H9 (cell line): ENCODE results near the gene TFF2. TPM values are rescaled to one million over a fixed set of nuclear protein-coding genes. Genes with fewer than 3 reads are reported as not detected.

Experiments
- DNase-seq: peaks from one replicate; pipeline ENCODE4 v3.0.0-alpha.2; 2017
- H2AFZ ChIP-seq: one replicate; pipeline ENCODE4 v1.6.1; 2013; ENCODE audit warnings: mild to moderate bottlenecking, low read length, control low read depth, moderate library complexity
- H2AK5ac ChIP-seq: 2 replicates; pipeline ENCODE4 v1.6.1; 2013; ENCODE audit warnings: low read length, control low read depth, mixed read lengths; ENCODE audit not compliant: insufficient read length
- H2BK120ac ChIP-seq: one replicate; pipeline ENCODE4 v1.6.1; 2013; ENCODE audit warnings: low read depth, mild to moderate bottlenecking, low read length, control low read depth, inconsistent platforms; ENCODE audit not compliant: poor library complexity, severe bottlenecking
- H2BK12ac ChIP-seq: 2 replicates; pipeline ENCODE4 v1.6.1; 2013; ENCODE audit warnings: low read length, control low read depth, mixed read lengths, low read depth; ENCODE audit not compliant: insufficient read length
- H2BK15ac ChIP-seq: 2 replicates; pipeline ENCODE4 v1.6.1; 2013; ENCODE audit warnings: low read depth, low read length, control low read depth
- H2BK20ac ChIP-seq: one replicate; pipeline ENCODE4 v1.6.1; 2013; ENCODE audit warnings: low read depth, mild to moderate bottlenecking, low read length, control low read depth, inconsistent platforms; ENCODE audit not compliant: poor library complexity, severe bottlenecking
- H2BK5ac ChIP-seq: 2 replicates; pipeline ENCODE4 v1.6.1; 2013; ENCODE audit warnings: low read length, control low read depth, mixed read lengths; ENCODE audit not compliant: insufficient read length
- H3K14ac ChIP-seq: 2 replicates; pipeline ENCODE4 v1.6.1; 2013; ENCODE audit warnings: low read length, control low read depth; ENCODE audit not compliant: insufficient read depth
- H3K18ac ChIP-seq: 2 replicates; pipeline ENCODE4 v1.6.1; 2013; ENCODE audit warnings: low read depth, mild to moderate bottlenecking, mixed read lengths, low read length, control low read depth; ENCODE audit not compliant: insufficient read length
- H3K23ac ChIP-seq: 2 replicates; pipeline ENCODE4 v1.6.1; 2013; ENCODE audit warnings: low read length, control low read depth, mixed read lengths, low read depth; ENCODE audit not compliant: insufficient read length
- H3K23me2 ChIP-seq: 2 replicates; pipeline ENCODE4 v1.6.1; 2013; ENCODE audit warnings: low read depth, mild to moderate bottlenecking, mixed read lengths, low read length, control low read depth; ENCODE audit not compliant: insufficient read length, poor library complexity, severe bottlenecking
- H3K27ac ChIP-seq: 2 replicates; pipeline ENCODE4 v1.5.1; 2013; ENCODE audit warnings: low read length, control low read depth, mixed read lengths, low read depth; ENCODE audit not compliant: insufficient read length
- H3K27me3 ChIP-seq: 2 replicates; pipeline ENCODE4 v1.6.1; 2013; ENCODE audit warnings: low read length, control low read depth, inconsistent platforms; ENCODE audit not compliant: insufficient read depth
- H3K4ac ChIP-seq: 2 replicates; pipeline ENCODE4 v1.6.1; 2013; ENCODE audit warnings: low read depth, mild to moderate bottlenecking, control low read depth, inconsistent platforms, low read length, moderate library complexity
- H3K4me1 ChIP-seq: 2 replicates; pipeline ENCODE4 v1.6.1; 2013; ENCODE audit warnings: low read length, control low read depth, inconsistent platforms; ENCODE audit not compliant: insufficient read depth
- H3K4me2 ChIP-seq: 2 replicates; pipeline ENCODE4 v1.6.1; 2013; ENCODE audit warnings: low read length, control low read depth, mixed read lengths; ENCODE audit not compliant: insufficient read length, insufficient read depth
- H3K56ac ChIP-seq: 2 replicates; pipeline ENCODE4 v1.6.1; 2013; ENCODE audit warnings: low read depth, mild to moderate bottlenecking, mixed read lengths, low read length, control low read depth; ENCODE audit not compliant: insufficient read length
- H3K79me1 ChIP-seq: 2 replicates; pipeline ENCODE4 v1.6.1; 2013; ENCODE audit warnings: low read depth, mild to moderate bottlenecking, moderate library complexity, low read length, control low read depth, inconsistent platforms; ENCODE audit not compliant: insufficient read depth, poor library complexity, severe bottlenecking
- H3K79me2 ChIP-seq: 2 replicates; pipeline ENCODE4 v1.6.1; 2013; ENCODE audit warnings: low read length, control low read depth, inconsistent platforms; ENCODE audit not compliant: insufficient read depth
- H3K9ac ChIP-seq: 2 replicates; pipeline ENCODE4 v1.6.1; 2013; ENCODE audit warnings: low read length, control low read depth, mixed read lengths; ENCODE audit not compliant: insufficient read length; ENCODE audit errors: extremely low read depth
- H3K9me3 ChIP-seq: one replicate; pipeline ENCODE4 v1.6.1; 2013; ENCODE audit warnings: low read depth, low read length, inconsistent platforms; ENCODE audit not compliant: control insufficient read depth
- H3T11ph ChIP-seq: one replicate; pipeline ENCODE4 v1.6.1; 2013; ENCODE audit warnings: mild to moderate bottlenecking, low read length, control low read depth, inconsistent platforms
- H4K20me1 ChIP-seq: one replicate; pipeline ENCODE4 v1.6.1; 2013; ENCODE audit not compliant: control insufficient read depth, insufficient read length, insufficient read depth
- H4K5ac ChIP-seq: 2 replicates; pipeline ENCODE4 v1.6.1; 2013; ENCODE audit warnings: low read depth, mild to moderate bottlenecking, mixed read lengths, low read length, control low read depth; ENCODE audit not compliant: insufficient read length
- H4K8ac ChIP-seq: replicated peaks from 2 replicates; pipeline ENCODE4 v1.6.1; 2013; ENCODE audit warnings: low read length, control low read depth, mixed read lengths, low read depth; ENCODE audit not compliant: insufficient read length
- H4K91ac ChIP-seq: 2 replicates; pipeline ENCODE4 v1.6.1; 2013; ENCODE audit warnings: low read depth, mild to moderate bottlenecking, moderate library complexity, mixed read lengths, low read length, control low read depth; ENCODE audit not compliant: insufficient read length
- H3K27ac Mint-ChIP-seq, 3 experiments: 2 replicates in 2 of 3; 3 replicates in 1 of 3; pipeline ENCODE4 v1.8.0; 2020 to 2021; ENCODE audit warnings: mixed read lengths in 3 of 3, mild to moderate bottlenecking in 1 of 3, moderate library complexity in 1 of 3
- H3K27me3 Mint-ChIP-seq: 2 replicates; pipeline ENCODE4 v1.8.0; 2021; ENCODE audit warnings: low read depth, mild to moderate bottlenecking, moderate library complexity, mixed read lengths
- H3K36me3 Mint-ChIP-seq, 3 experiments: 2 replicates in 2 of 3; 3 replicates in 1 of 3; pipeline ENCODE4 v1.8.0; 2020 to 2021; ENCODE audit warnings: low read depth in 3 of 3, mixed read lengths in 3 of 3; ENCODE audit not compliant: insufficient read depth in 1 of 3
- H3K4me1 Mint-ChIP-seq, 2 experiments: 2 replicates each; pipeline ENCODE4 v1.8.0; 2020; ENCODE audit warnings: mixed read lengths in 2 of 2
- H3K4me3 Mint-ChIP-seq, 2 experiments: 2 replicates in 1 of 2; 3 replicates in 1 of 2; pipeline ENCODE4 v1.8.0; 2020 to 2021; ENCODE audit warnings: mild to moderate bottlenecking in 2 of 2, mixed read lengths in 2 of 2, moderate library complexity in 1 of 2
- H3K9me3 Mint-ChIP-seq, 2 experiments: 2 replicates in 1 of 2; 3 replicates in 1 of 2; pipeline ENCODE4 v1.8.0; 2020; ENCODE audit warnings: mild to moderate bottlenecking in 2 of 2, mixed read lengths in 2 of 2, moderate library complexity in 1 of 2
- CTCF ChIP-seq: fragments of 200-600 bp; sonication (generic); conservative IDR thresholded peaks from 3 replicates; pipeline ENCODE4 v1.8.0; 2021; ENCODE audit warnings: antibody characterized with exemption, mild to moderate bottlenecking
- WGBS: extraction: QIAGEN DNeasy Blood & Tissue Kit; methylation state at CpG from one replicate; pipeline ENCODE4 v1.1.7; 2013; ENCODE audit warnings: missing lambda C conversion rate, low lambda C conversion rate, mixed read lengths; ENCODE audit not compliant: insufficient read length; ENCODE audit errors: extremely low coverage; 5-methylcytosine and 5-hydroxymethylcytosine counted together
- total RNA-seq: library from RNA; stranded (reverse); gene quantifications from 2 replicates; pipeline ENCODE4 v1.2.1, GENCODE V29; 2021

TFF2 gene
- total RNA-seq, 1 experiment from 2014 or later = not detected

- Histone ChIP-seq H4K8ac (no peak overlapping the region), H3K9me3 (no peaks in the 10 kb centered on the region), H3K23ac (no peak overlapping the region), H3K27ac (no peak overlapping the region), H3K18ac (no peak overlapping the region), H3K4me1 (no peaks in the 10 kb centered on the region), H3T11ph (no peak overlapping the region), H3K4me2 (no peak overlapping the region), H3K56ac (no peak overlapping the region), H2BK5ac (no peak overlapping the region), H2AFZ (no peak overlapping the region), H4K91ac (no peak overlapping the region), H2BK20ac (no peak overlapping the region), H3K14ac (no peak overlapping the region), H3K79me2 (no peaks in the 10 kb centered on the region), H3K4ac (no peak overlapping the region), H2BK120ac (no peak overlapping the region), H2BK12ac (no peak overlapping the region), H4K20me1 (no peaks in the 10 kb centered on the region), H3K9ac (no peak overlapping the region), H3K27me3 (no peaks in the 10 kb centered on the region), H3K23me2 (no peaks in the 10 kb centered on the region), H2AK5ac (no peak overlapping the region), H4K5ac (no peak overlapping the region), H2BK15ac (no peak overlapping the region), H3K79me1 (no peaks in the 10 kb centered on the region)
- H3K27me3 Mint-ChIP-seq = peaks cover 29% of the 10 kb centered on the region
- H3K36me3 Mint-ChIP-seq = peaks cover 0 to 9% (median 0%) of the 10 kb centered on the region in 3 experiments; a peak in 2 of 7 replicates
- H3K4me3 Mint-ChIP-seq = no peak overlapping the region
- peaks cover 6 to 8% of the 10 kb centered on the region in 2 experiments for H3K4me1 Mint-ChIP-seq
- no CpG with 5 or more reads among the region's 5 CpGs for WGBS
- no peak for DNase-seq
- peaks cover 6 to 12% of the 10 kb centered on the region in 2 experiments for H3K9me3 Mint-ChIP-seq
- no peak for TF ChIP-seq CTCF
- no peak overlapping the region for H3K27ac Mint-ChIP-seq
Measured at GRCh38 chr21:42377951-42378340, 27.2 kb upstream of the TFF2 start.
